SK-N-SH (cell line): Measurements from ENCODE around the gene CHST13. TPM values are rescaled to one million over a fixed set of nuclear protein-coding genes. Genes with fewer than 3 reads are reported as not detected.

Source experiments
- CTCF ChIA-PET: fragments of 300-600, 350-600 bp; formaldehyde crosslinking; extraction: SDS; loops from one replicate; lab custom pipeline; 2021; lab: Yijun Ruan, JAX
- POLR2A ChIA-PET: fragments of 350-600 bp; sonication (Branson Sonifier 250); formaldehyde crosslinking; extraction: SDS; loops from one replicate; lab custom pipeline; 2020; ENCODE audit warnings: antibody characterized with exemption, inconsistent platforms; lab: Yijun Ruan, JAX
- DNase-seq: peaks from one replicate; pipeline ENCODE4 v3.0.0; 2012
- H2AFZ ChIP-seq: fragments of 200-600 bp; sonication (generic); 2 replicates; pipeline ENCODE4 v1.8.1; 2016; ENCODE audit warnings: antibody characterized with exemption, mild to moderate bottlenecking, low read depth
- H3F3A ChIP-seq: fragments of 200-600 bp; sonication (generic); replicated peaks from 2 replicates; pipeline ENCODE3; 2016; ENCODE audit warnings: antibody characterized with exemption, mild to moderate bottlenecking; ENCODE audit not compliant: insufficient read depth
- H3K27ac ChIP-seq, 2 experiments: fragments of 200-500 bp in 1 of 2; fragments of 200-600 bp in 1 of 2; sonication (Bioruptor generic) in 1 of 2; sonication (generic), shearing (Covaris generic) in 1 of 2; 2 replicates each; pipeline versions ENCODE4 v1.5.1 to v1.6.1; 2014 to 2016; ENCODE audit warnings: low read depth in 2 of 2, inconsistent platforms in 1 of 2, low read length in 1 of 2, mild to moderate bottlenecking in 1 of 2, mixed read lengths in 1 of 2
- H3K27me3 ChIP-seq: fragments of 200-600 bp; sonication (generic), shearing (Covaris generic); 2 replicates; pipeline ENCODE4 v1.6.1; 2016; ENCODE audit warnings: mixed run types; ENCODE audit not compliant: insufficient read depth
- H3K36me3 ChIP-seq, 2 experiments: fragments of 200-500 bp in 1 of 2; fragments of 200-600 bp in 1 of 2; sonication (Bioruptor generic) in 1 of 2; sonication (generic) in 1 of 2; replicated peaks in 1 of 2; 2 replicates each; pipeline versions ENCODE3 to v1.5.1; 2014 to 2016; ENCODE audit warnings: low read length in 1 of 2, mild to moderate bottlenecking in 1 of 2; ENCODE audit not compliant: insufficient read depth in 2 of 2, control insufficient read depth in 1 of 2
- H3K4me1 ChIP-seq, 2 experiments: fragments of 200-500 bp in 1 of 2; fragments of 200-600 bp in 1 of 2; sonication (Bioruptor generic) in 1 of 2; sonication (generic), shearing (Covaris generic) in 1 of 2; 2 replicates each; pipeline versions ENCODE4 v1.5.1 to v1.6.1; 2014 to 2016; ENCODE audit warnings: low read depth in 1 of 2, low read length in 1 of 2, mixed run types in 1 of 2; ENCODE audit not compliant: insufficient read depth in 2 of 2, control insufficient read depth in 1 of 2
- H3K4me2 ChIP-seq: fragments of 200-600 bp; sonication (generic), shearing (Covaris generic); 2 replicates; pipeline ENCODE4 v1.6.1; 2017; ENCODE audit warnings: mixed run types
- H3K4me3 ChIP-seq, 2 experiments: fragments of 200-500 bp in 1 of 2; fragments of 200-600 bp in 1 of 2; sonication (Bioruptor generic) in 1 of 2; sonication (generic), shearing (Covaris generic) in 1 of 2; 2 replicates each; pipeline versions ENCODE4 v1.5.1 to v1.8.1; 2014 to 2016; ENCODE audit warnings: low read depth in 2 of 2, inconsistent platforms in 1 of 2, low read length in 1 of 2, mild to moderate bottlenecking in 1 of 2, mixed read lengths in 1 of 2, moderate library complexity in 1 of 2
- H3K79me2 ChIP-seq: fragments of 200-600 bp; sonication (generic); 2 replicates; pipeline ENCODE4 v1.8.1; 2017; ENCODE audit warnings: mild to moderate bottlenecking; ENCODE audit not compliant: insufficient read depth
- H3K9ac ChIP-seq: fragments of 200-600 bp; sonication (generic); 2 replicates; pipeline ENCODE4 v1.6.1; 2017; ENCODE audit warnings: mixed run types
- H3K9me2 ChIP-seq: fragments of 200-600 bp; sonication (generic); 2 replicates; pipeline ENCODE4 v1.6.1; 2017; ENCODE audit warnings: mixed run types
- H3K9me3 ChIP-seq: fragments of 200-600 bp; sonication (generic); 2 replicates; pipeline ENCODE4 v1.6.1; 2017; ENCODE audit warnings: mixed run types, mild to moderate bottlenecking, moderate library complexity
- H4K20me1 ChIP-seq: fragments of 200-600 bp; sonication (generic); 2 replicates; pipeline ENCODE4 v1.6.1; 2017; ENCODE audit warnings: mild to moderate bottlenecking, mixed run types; ENCODE audit not compliant: insufficient read depth
- CTCF ChIP-seq: fragments of 200-600 bp; sonication (generic); IDR thresholded peaks from 2 replicates; pipeline ENCODE4 v1.6.1; 2017; ENCODE audit warnings: antibody characterized with exemption, mild to moderate bottlenecking, moderate library complexity
- FOSL2 ChIP-seq: IDR thresholded peaks from 2 replicates; pipeline ENCODE4 v1.4.0; 2012; ENCODE audit warnings: low read depth, mild to moderate bottlenecking, moderate library complexity, borderline replicate concordance
- JUND ChIP-seq: IDR thresholded peaks from 2 replicates; pipeline ENCODE4 v1.4.0; 2012
- NRF1 ChIP-seq: IDR thresholded peaks from 2 replicates; pipeline ENCODE4 v1.6.1; 2012; ENCODE audit warnings: low read depth, mild to moderate bottlenecking, low read length
- RXRA ChIP-seq: IDR thresholded peaks from 2 replicates; pipeline ENCODE4 v1.4.0; 2012; ENCODE audit warnings: low read depth, mild to moderate bottlenecking, borderline replicate concordance
- SIN3A ChIP-seq: IDR thresholded peaks from 2 replicates; pipeline ENCODE4 v1.6.1; 2012; ENCODE audit warnings: low read depth, mild to moderate bottlenecking, low read length, moderate library complexity, borderline replicate concordance
- SMC3 ChIP-seq: IDR thresholded peaks from 2 replicates; pipeline ENCODE4 v1.6.1; 2012; ENCODE audit warnings: low read depth, low read length, improper control_type of control experiment
- TAF1 ChIP-seq: IDR thresholded peaks from 2 replicates; pipeline ENCODE4 v1.6.1; 2012; ENCODE audit warnings: low read depth, mild to moderate bottlenecking, low read length, moderate library complexity, borderline replicate concordance
- YY1 ChIP-seq: IDR thresholded peaks from 2 replicates; pipeline ENCODE4 v1.4.0; 2012; ENCODE audit warnings: low read depth, mild to moderate bottlenecking
- ZBTB33 ChIP-seq: IDR thresholded peaks from 2 replicates; pipeline ENCODE4 v1.4.0; 2012; ENCODE audit warnings: low read depth, borderline replicate concordance
- WGBS: methylation state at CpG from one replicate; pipeline ENCODE4 v1.1.6; 2017; ENCODE audit warnings: low lambda C conversion rate; 5-methylcytosine and 5-hydroxymethylcytosine counted together
- polyA plus RNA-seq, 3 experiments: library from polyadenylated mRNA; depleted of rRNA; stranded (reverse); fragments of >200 nt; gene quantifications; 2 replicates each; pipeline ENCODE4 v1.2.3, GENCODE V29; 2012

Gene CHST13
- polyA plus RNA-seq, 1 of the 3 experiments (the other 2 are of a cell fraction), result 0.41 TPM

- H3K9me3 ChIP-seq, result no peaks in the 10 kb centered on the region
- H3K4me1 ChIP-seq, result peaks cover 0 to 4% of the 10 kb centered on the region in 2 experiments; a peak in 1 of 4 replicates
- no peak overlapping the region for H3K4me2 ChIP-seq
- no peaks in the 10 kb centered on the region for H4K20me1 ChIP-seq
- H2AFZ ChIP-seq, result no peak overlapping the region
- H3K27ac ChIP-seq, result no peak overlapping the region
- WGBS, result 52% methylated on average over 7 of the region's 12 CpGs
- no peak overlapping the region for H3K4me3 ChIP-seq
- DNase-seq, result no peak
- POLR2A ChIA-PET, result interaction anchor here (0.6 kb wide), 1 partner anchor 11 kb away, joined by 3 read pairs; the partner anchor contains the start of gene CHST13
- no peak overlapping the region for H3K9ac ChIP-seq
- H3K36me3 ChIP-seq, result no peaks in the 10 kb centered on the region
- no peaks in the 10 kb centered on the region for H3K79me2 ChIP-seq
- TF ChIP-seq JUND (no peak), SMC3 (no peak), YY1 (no peak), NRF1 (no peak), TAF1 (no peak), RXRA (no peak)
- no peaks in the 10 kb centered on the region for H3F3A ChIP-seq
- no peaks in the 10 kb centered on the region for H3K27me3 ChIP-seq
- H3K9me2 ChIP-seq, result no peaks in the 10 kb centered on the region
- CTCF ChIA-PET, result interaction anchor here (0.9 to 7.0 kb wide), 4 partner anchors 8 to 1035 kb away, joined by 3 to 45 read pairs (median 5); partner anchors contain the start of gene CHST13
Observed at GRCh38 chr3:126512916-126513650, 10.9 kb upstream of the CHST13 start.

- Histone ChIP-seq H3F3A (no peaks in the 10 kb centered on the region), H3K9ac (no peak overlapping the region), H3K79me2 (no peaks in the 10 kb centered on the region), H3K9me3 (no peaks in the 10 kb centered on the region), H3K4me3 (no peak overlapping the region), H4K20me1 (no peaks in the 10 kb centered on the region), H3K36me3 (no peaks in the 10 kb centered on the region), H3K27ac (no peak overlapping the region), H3K4me2 (no peak overlapping the region), H2AFZ (no peak overlapping the region), H3K27me3 (no peaks in the 10 kb centered on the region), H3K4me1 (peaks cover 0 to 4% of the 10 kb centered on the region in 2 experiments; a peak in 1 of 4 replicates), H3K9me2 (no peaks in the 10 kb centered on the region)
- WGBS, result 73% methylated on average over 11 of the region's 11 CpGs
- CTCF ChIA-PET, result interaction anchor here (0.6 to 7.0 kb wide), 4 partner anchors 9 to 165 kb away, joined by 3 to 45 read pairs (median 5); partner anchors contain the start of gene CHST13
- POLR2A ChIA-PET, result no interaction called here
- TF ChIP-seq CTCF (no peak), FOSL2 (no peak), ZBTB33 (no peak), SIN3A (no peak)
- no peak for DNase-seq
Observed at GRCh38 chr3:126514161-126514560, 9.8 kb upstream of the CHST13 start.
